IPS-NIHi11 (cell line): ENCODE results near the gene FAM13A.
"Not testable (repeated sequence)": the region's sequence is repeated elsewhere in the genome, so short reads cannot be mapped to it uniquely, and the experiment has no call there.

Experiments
- DNase-seq: peaks from one replicate; pipeline ENCODE4 v3.0.0; 2012; ENCODE audit warnings: mixed read lengths, low spot score

FAM13A gene

DNA sequence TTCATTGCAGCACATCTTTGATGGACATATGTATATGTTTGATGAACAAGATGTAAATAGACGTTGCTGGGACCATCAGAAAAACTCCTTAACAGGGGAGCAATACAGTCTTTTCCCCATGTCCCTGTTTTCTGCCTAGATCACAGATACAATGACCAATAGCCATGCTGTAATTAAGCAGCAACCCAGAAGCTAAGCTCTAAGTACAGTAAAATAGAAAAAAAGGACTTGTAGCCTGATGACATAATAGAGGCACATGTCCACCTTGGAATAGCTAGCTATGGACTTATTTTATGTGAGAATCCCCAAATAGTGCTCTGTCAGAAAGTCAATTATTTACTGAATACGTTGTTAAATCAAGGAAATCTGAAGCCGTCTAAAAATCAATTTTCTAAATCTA lies 14.9 kb downstream of the FAM13A start:
- DNase-seq: no peak

GRCh38 chr4:89039730-89040338 lies 17.2 kb downstream of the FAM13A start:
- DNase-seq: no peak

GRCh38 chr4:89036535-89036934 lies 20.4 kb downstream of the FAM13A start:
- DNase-seq: no peak

- no peak for DNase-seq
Observed at GRCh38 chr4:89031272-89031671, 25.7 kb downstream of the FAM13A start.

DNA sequence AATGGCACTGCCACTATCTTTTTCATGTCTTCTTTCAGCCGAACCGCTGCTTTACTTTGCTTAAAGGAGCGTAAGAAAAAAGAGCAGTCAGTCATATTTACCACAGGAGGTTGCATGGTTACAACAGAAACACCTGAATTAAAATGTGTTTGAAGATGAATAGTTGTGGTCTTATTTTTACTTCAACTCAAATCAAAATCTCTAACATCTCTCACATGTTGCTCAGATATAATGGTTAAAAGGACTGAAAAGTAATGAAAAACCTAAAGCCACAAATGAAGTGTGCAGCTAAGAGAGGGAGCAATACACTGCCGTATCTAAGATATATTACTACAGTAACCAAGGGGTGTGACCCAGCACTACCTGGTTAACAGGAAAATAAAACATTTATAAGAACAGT lies 27.4 kb downstream of the FAM13A start:
- no peak for DNase-seq

DNA sequence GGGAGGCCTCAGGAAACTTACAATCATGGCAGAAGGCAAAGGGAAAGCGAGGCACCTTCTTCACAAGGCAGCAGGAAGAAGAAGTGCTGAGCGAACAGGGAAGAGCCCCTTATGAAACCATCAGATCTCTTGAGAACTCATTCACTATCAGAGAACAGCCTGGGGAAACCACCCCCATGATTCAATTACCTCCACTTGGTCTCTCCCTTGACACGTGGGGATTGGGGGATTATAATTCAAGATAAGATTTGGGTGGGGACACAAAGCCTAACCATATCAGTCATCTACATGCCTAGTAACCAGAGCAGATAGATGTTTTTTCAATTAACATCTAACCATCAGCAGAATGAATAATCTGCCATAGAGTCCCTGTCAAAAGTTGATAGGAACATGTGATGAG lies 30.4 kb downstream of the FAM13A start:
- DNase-seq: no peak

DNA sequence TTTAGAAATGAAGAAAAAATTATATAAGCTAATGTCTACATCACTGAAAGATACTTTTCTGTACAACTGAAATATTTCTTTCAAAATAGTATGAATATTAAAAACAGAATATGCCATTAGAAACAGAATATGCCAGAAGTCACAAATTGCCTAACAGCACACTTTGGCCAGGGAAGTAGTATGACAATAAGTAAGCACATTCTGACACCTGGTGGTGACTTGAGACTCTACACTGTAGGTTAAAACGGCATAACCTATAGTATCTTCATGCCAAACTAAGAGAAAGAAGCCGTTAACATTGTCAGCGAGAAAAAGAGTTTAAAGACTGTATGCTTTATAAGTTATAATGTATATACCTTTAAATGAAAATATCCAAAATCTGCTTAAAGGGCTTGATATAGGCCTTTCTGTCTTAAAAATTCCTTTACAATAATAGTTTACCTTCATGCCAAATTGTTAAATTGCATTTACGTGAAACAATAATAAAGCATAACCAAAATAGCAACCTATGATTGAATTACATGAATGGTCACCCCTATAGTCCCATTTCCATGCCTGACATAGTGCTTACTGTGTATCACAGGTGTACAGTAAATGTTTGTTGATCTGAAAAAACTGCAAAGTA lies 32.8 kb downstream of the FAM13A start:
- DNase-seq: peak; percentile 71

DNA sequence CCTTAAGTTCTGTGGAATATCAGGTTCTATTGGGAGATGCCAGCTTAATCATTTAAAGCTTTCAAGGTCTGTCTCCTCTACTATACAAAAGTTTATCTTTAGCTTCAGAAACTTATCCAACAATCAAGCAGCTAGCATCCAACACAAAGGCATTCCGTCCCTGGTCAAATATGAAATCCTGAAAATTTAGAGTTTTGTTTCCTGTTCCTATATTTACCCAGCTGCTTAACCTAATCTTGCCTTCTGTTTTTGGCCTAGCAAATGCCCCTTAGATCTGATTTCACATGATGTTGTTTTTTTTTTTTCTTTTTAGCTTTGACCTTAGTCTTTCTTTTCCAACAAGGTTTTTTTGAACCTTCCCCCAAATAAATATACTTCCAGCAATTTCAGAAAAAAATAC lies 33.8 kb downstream of the FAM13A start:
- DNase-seq: no peak

GRCh38 chr4:89022426-89023128 lies 34.4 kb downstream of the FAM13A start:
- no peak for DNase-seq

- DNase-seq: no peak
Observed at GRCh38 chr4:89021684-89022083, 35.3 kb downstream of the FAM13A start.

- DNase-seq: no peak
Observed at GRCh38 chr4:89021062-89021461, 35.9 kb downstream of the FAM13A start.

DNA sequence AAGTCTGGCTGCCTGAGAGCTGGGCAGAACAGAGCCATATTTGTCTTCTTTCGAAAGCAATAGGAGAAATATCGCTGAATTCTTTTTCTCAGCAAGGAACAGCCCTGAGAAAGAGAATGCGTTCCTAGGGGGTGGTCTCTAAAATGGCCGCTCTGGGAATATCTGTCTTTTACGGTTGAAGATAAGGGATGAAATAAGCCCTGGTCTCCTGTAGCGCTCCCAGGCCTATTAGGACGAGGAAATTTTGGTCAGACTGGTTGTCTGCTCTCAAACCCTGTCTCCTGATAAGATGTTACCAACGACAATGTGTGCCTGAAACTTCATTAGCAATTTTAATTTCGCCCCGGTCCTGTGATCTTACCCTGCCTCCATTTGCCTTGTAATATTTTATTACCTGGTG lies 42.1 kb downstream of the FAM13A start:
- DNase-seq: not testable (repeated sequence)

DNA sequence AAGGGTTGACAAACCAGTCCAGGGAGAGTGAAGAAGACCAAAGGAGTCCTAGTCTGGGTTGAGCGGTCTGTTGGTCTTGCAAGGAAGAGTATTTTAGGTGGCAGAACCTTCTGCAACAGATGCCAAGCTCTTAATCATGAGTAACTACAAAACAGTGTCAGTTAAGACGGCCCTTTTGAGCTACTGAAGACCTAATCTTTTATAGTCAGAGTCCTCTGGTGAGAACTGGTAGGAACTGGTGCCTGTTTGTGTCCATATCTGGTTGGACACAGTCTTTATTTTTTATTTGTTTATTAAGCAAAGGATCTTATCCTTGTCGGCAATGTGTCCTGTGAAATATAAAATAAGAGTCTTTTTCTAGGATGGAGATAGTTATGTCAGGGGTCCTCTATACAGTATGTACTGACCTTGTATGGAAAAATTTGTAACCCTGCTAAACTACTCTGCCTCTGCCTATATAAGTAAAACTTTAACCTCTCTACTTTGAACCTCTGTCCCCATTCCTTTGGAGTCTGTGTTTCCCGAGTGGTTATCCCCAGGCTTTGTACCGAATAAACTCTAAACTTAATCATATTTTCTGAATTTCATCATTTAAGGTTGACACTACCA lies 47.1 kb downstream of the FAM13A start:
- DNase-seq: no peak

DNA sequence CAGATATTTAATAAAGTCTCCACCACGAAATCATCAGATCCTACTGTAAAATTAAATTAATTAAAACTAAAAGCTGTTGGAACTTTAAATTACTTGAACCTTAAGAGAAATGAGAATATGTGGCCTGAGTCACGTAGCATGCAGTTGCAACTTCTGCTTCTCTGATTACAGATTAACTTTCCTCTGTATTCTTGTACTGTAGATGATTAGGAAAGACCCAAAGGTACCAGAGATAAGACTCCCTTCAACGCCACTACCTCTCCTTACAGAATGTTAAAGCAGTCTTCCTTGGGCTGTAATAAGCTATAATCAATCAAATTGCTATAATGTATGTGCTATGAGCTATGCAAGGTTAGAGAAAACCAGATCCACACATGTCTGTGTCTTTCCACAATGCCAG lies 47.9 kb downstream of the FAM13A start:
- DNase-seq: no peak

DNA sequence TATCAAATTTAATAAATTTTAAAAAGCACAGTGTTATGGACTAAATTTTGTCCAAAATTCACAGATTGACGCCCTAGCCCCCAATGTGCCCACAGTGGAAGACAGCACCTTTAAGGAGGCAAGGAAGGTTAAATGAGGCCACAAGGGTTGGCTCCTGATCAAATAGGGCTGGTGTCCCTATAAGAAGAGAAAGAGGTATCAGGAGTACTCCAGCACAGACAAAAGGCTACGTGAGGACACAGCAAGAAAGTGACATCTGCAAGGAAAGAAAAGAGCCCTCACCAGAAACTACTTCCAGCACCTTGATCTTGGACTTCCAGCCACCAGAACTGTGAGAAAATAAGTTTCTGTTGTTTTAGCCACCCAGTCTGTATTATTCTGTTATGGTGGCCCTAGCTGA lies 48.8 kb downstream of the FAM13A start:
- DNase-seq: no peak

DNA sequence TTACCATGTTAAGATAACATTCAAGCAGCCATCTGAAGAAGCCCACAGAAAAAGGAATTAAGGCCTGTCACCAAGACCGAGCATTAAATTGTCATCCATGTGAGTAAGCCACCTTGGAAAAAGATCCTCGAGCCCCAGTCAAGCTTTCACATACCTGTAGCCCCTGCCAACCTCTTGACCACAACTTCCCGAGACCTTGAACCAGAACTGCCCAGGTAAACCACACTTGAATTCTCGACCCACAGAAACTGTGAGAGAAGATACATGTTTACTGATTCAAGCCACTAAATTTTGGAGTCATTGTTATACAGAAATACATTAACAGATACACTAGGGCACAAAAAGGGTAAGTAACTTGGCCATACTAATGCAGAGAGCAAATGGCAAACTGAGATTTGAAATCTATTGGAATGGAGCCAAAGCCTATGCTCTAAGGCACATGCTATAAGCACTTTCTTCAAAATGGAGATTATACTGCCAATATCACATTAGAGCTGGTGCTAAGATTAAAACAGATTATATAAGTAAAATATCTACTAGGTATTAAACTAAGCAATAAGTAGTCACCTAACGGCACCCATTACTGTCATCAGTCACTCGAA lies 49.5 kb downstream of the FAM13A start:
- no peak for DNase-seq

GRCh38 chr4:89006307-89006706 lies 50.7 kb downstream of the FAM13A start:
- no peak for DNase-seq

DNA sequence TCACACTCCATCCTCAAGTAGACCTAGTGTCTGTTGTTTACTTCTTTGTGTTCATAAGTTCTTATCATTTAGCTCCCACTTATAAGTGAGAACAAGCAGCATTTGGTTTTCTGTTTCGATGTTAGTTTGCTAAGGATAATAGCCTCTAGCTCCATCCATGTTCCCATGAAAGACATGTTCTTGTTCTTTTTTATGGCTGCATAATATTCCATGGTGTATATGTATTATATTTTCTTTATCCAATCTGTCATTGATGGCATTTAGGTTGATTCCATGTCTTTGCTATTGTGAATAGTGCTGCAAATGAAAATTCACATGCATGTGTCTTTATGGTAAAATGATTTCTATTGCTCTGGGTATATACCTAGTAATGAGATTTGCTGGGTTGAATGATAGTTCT lies 51.9 kb downstream of the FAM13A start:
- DNase-seq: not testable (repeated sequence)

DNA sequence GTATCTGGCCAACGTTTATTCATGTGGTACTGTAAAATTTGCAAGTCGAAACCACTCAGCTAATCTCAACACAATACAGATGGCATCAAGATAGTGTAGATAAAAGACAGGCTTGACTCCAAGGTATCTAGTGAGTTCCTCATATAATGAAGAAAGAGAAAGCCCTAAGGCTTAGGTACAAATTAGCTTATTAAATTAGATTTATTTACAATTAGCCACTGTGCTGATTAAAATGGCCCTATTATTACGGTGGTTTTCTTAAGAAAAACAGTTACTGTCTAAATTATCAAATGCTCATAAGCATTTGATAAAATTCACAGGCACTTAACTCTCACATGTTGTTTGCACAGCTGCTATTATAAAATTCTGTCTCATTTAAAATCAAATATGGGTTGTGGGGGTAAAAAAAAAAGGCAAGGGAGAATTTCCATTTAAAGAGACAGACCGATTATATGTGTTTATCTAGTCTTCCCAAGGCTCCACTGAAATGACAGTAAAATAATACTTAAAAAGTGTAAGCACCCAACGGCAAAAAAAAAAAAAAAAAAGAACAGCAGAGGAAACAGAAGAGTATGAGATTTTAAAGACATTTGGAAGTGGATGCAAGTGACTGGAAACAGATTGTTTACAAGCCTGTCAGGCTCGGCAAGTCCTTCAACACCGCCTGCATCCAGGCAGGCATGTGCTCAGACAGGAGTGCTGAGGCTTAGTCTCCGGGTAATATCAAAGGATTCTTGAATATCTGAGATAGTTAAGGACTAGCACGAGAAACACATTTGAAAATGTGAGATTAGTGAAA lies 55.1 kb downstream of the FAM13A start:
- DNase-seq: no peak

GRCh38 chr4:89000844-89001360 lies 56.1 kb downstream of the FAM13A start:
- no peak for DNase-seq

- no peak for DNase-seq
Observed at GRCh38 chr4:89000382-89000781, 56.6 kb downstream of the FAM13A start.
